Liver (tissue), 9 donors: ENCODE data around the gene TPSD1. TPM values are rescaled to one million over a fixed set of nuclear protein-coding genes. Genes with fewer than 3 reads are reported as not detected.

Experiments used
- DNase-seq: peaks from one replicate; pipeline ENCODE4 v3.0.0-alpha.2; 2017; ENCODE audit warnings: low spot score
- H3K27ac ChIP-seq, 2 donors: one replicate each; pipeline ENCODE4 v1.7.0; 2013; ENCODE audit warnings: inconsistent platforms in 2 of 2, low read length in 2 of 2, control low read depth in 1 of 2, low read depth in 1 of 2, mild to moderate bottlenecking in 1 of 2
- H3K27me3 ChIP-seq, 4 donors: one replicate each; pipeline versions ENCODE4 v1.6.1 to v1.7.0; 2013; ENCODE audit warnings: low read length in 3 of 4, inconsistent platforms in 1 of 4, mild to moderate bottlenecking in 1 of 4, moderate library complexity in 1 of 4; ENCODE audit not compliant: control insufficient read depth in 4 of 4, insufficient read depth in 4 of 4
- H3K36me3 ChIP-seq, 4 donors: one replicate each; pipeline versions ENCODE4 v1.6.1 to v1.7.0; 2013; ENCODE audit warnings: low read length in 3 of 4, mild to moderate bottlenecking in 3 of 4, low read depth in 1 of 4, moderate library complexity in 1 of 4; ENCODE audit not compliant: control insufficient read depth in 4 of 4, insufficient read depth in 3 of 4
- H3K4me1 ChIP-seq, 4 donors: one replicate each; pipeline versions ENCODE4 v1.6.1 to v1.7.0; 2013; ENCODE audit warnings: low read length in 3 of 4, mild to moderate bottlenecking in 3 of 4, moderate library complexity in 1 of 4; ENCODE audit not compliant: control insufficient read depth in 4 of 4, insufficient read depth in 4 of 4
- H3K4me3 ChIP-seq, 3 donors: one replicate each; pipeline versions ENCODE4 v1.6.1 to v1.7.0; 2013; ENCODE audit warnings: low read length in 3 of 3, control low read depth in 1 of 3, low read depth in 1 of 3, mild to moderate bottlenecking in 1 of 3
- H3K9ac ChIP-seq, 2 donors: one replicate each; pipeline ENCODE4 v1.7.0; 2013; ENCODE audit warnings: low read length in 2 of 2, mild to moderate bottlenecking in 2 of 2, moderate library complexity in 2 of 2, control low read depth in 1 of 2, low read depth in 1 of 2
- H3K9me3 ChIP-seq, 4 donors: one replicate each; pipeline versions ENCODE4 v1.6.1 to v1.7.0; 2013; ENCODE audit warnings: low read length in 3 of 4; ENCODE audit not compliant: control insufficient read depth in 4 of 4
- ATF3 ChIP-seq: IDR thresholded peaks from 2 replicates; pipeline ENCODE4 v1.6.1; 2016; ENCODE audit warnings: antibody characterized with exemption
- CTCF ChIP-seq: fragments of 150-350 bp; IDR thresholded peaks from 2 replicates; pipeline ENCODE4 v1.5.1; 2017; ENCODE audit warnings: improper control_type of control experiment, low read depth, low read length; ENCODE audit not compliant: missing input control
- EGR1 ChIP-seq, 2 donors: IDR thresholded peaks; 2 replicates each; pipeline ENCODE4 v1.6.1; 2016 to 2018; ENCODE audit warnings: antibody characterized with exemption in 2 of 2, low read depth in 2 of 2
- FOXA1 ChIP-seq: IDR thresholded peaks from 2 replicates; pipeline ENCODE4 v1.6.1; 2016; ENCODE audit warnings: antibody characterized with exemption
- FOXA2 ChIP-seq: IDR thresholded peaks from 2 replicates; pipeline ENCODE4 v1.6.1; 2016; ENCODE audit warnings: antibody characterized with exemption
- GABPA ChIP-seq, 2 donors: IDR thresholded peaks in 1 of 2; conservative IDR thresholded peaks in 1 of 2; 2 replicates each; pipeline ENCODE4 v1.6.1; 2016; ENCODE audit warnings: antibody characterized with exemption in 2 of 2, mild to moderate bottlenecking in 1 of 2, moderate library complexity in 1 of 2
- HNF4A ChIP-seq, 2 donors: conservative IDR thresholded peaks; 2 replicates each; pipeline ENCODE4 v1.6.1; 2016; ENCODE audit warnings: antibody characterized with exemption in 2 of 2, mild to moderate bottlenecking in 2 of 2
- HNF4G ChIP-seq: IDR thresholded peaks from 2 replicates; pipeline ENCODE4 v1.6.1; 2016; ENCODE audit warnings: antibody characterized with exemption
- JUND ChIP-seq, 2 donors: IDR thresholded peaks; 2 replicates each; pipeline ENCODE4 v1.6.1; 2016; ENCODE audit warnings: antibody characterized with exemption in 2 of 2
- MAX ChIP-seq: IDR thresholded peaks from 2 replicates; pipeline ENCODE4 v1.6.1; 2016; ENCODE audit warnings: antibody characterized with exemption
- NR2F2 ChIP-seq: IDR thresholded peaks from 2 replicates; pipeline ENCODE4 v1.6.1; 2016; ENCODE audit warnings: antibody characterized with exemption
- RAD21 ChIP-seq, 2 donors: IDR thresholded peaks; 2 replicates each; pipeline ENCODE4 v1.6.1; 2016; ENCODE audit warnings: antibody characterized with exemption in 2 of 2, mild to moderate bottlenecking in 2 of 2
- REST ChIP-seq: IDR thresholded peaks from 2 replicates; pipeline ENCODE4 v1.6.1; 2016; ENCODE audit warnings: antibody characterized with exemption, mild to moderate bottlenecking
- RXRA ChIP-seq, 2 donors: IDR thresholded peaks; 2 replicates each; pipeline ENCODE4 v1.6.1; 2017 to 2018; ENCODE audit warnings: antibody characterized with exemption in 2 of 2, mild to moderate bottlenecking in 1 of 2
- SP1 ChIP-seq: IDR thresholded peaks from 2 replicates; pipeline ENCODE4 v1.6.1; 2018; ENCODE audit warnings: antibody characterized with exemption, mild to moderate bottlenecking
- TAF1 ChIP-seq: conservative IDR thresholded peaks from 2 replicates; pipeline ENCODE4 v1.6.1; 2016; ENCODE audit warnings: antibody characterized with exemption, mild to moderate bottlenecking
- YY1 ChIP-seq: IDR thresholded peaks from 2 replicates; pipeline ENCODE4 v1.6.1; 2016; ENCODE audit warnings: antibody characterized with exemption, mild to moderate bottlenecking
- ZBTB33 ChIP-seq: IDR thresholded peaks from 2 replicates; pipeline ENCODE4 v1.6.1; 2016; ENCODE audit warnings: antibody characterized with exemption
- WGBS: extraction: QIAGEN DNeasy Blood & Tissue Kit; methylation state at CpG from one replicate; pipeline ENCODE4 v1.1.7; 2013; 5-methylcytosine and 5-hydroxymethylcytosine counted together
- polyA plus RNA-seq, 2 donors: library from polyadenylated mRNA; stranded (reverse) in 1 of 2; unstranded in 1 of 2; fragments of 200-250 nt in 1 of 2; fragments of >200 nt in 1 of 2; fragmentation: Nextera tagmentation in 1 of 2; extraction: Ambion mirVana in 1 of 2; gene quantifications; one replicate each; pipeline versions ENCODE4 v1.2.1 to v1.2.3, GENCODE V29; 2013 to 2015
- total RNA-seq, 2 donors: library from RNA; depleted of rRNA; stranded (reverse); fragments of >200 nt; gene quantifications; one replicate each; pipeline ENCODE4 v1.2.3, GENCODE V29; 2014
- donor health status: healthy.
- donor health status: healthy.
- donor health status: healthy.
- donor health status: healthy.
- donor health status: healthy.

The TPSD1 gene
- total and polyA plus RNA-seq, 4 donors = 0.28 to 0.40 TPM; not detected in 2

GRCh38 chr16:1276580-1276878 is 20.7 kb downstream of the TPSD1 start:
- TF ChIP-seq GABPA (IDR thresholded peaks at IDR 0.05 in 1 of 2, conservative IDR thresholded peaks at IDR 0.05 in 1 of 2) (no peak), NR2F2 (no peak), HNF4G (no peak), JUND (IDR thresholded peaks at IDR 0.05) (no peak), ATF3 (no peak), CTCF (no peak), TAF1 (no peak), ZBTB33 (no peak), RAD21 (IDR thresholded peaks at IDR 0.05) (no peak), FOXA1 (no peak), RXRA (IDR thresholded peaks at IDR 0.05) (no peak), REST (no peak), HNF4A (conservative IDR thresholded peaks at IDR 0.05) (no peak)
- Histone ChIP-seq H3K4me1 (no peaks in the 10 kb centered on the region), H3K27me3 (peaks cover 0 to 3% (median 0%) of the 10 kb centered on the region in 4 donors), H3K9me3 (no peaks in the 10 kb centered on the region), H3K27ac (no peak overlapping the region), H3K36me3 (no peaks in the 10 kb centered on the region), H3K9ac (no peak overlapping the region), H3K4me3 (no peak overlapping the region)
- DNase-seq = no peak
- 79% methylated on average over 14 of the region's 14 CpGs for WGBS

- no peak overlapping the region for H3K27ac ChIP-seq
- no peaks in the 10 kb centered on the region for H3K4me1 ChIP-seq
- H3K9me3 ChIP-seq = no peaks in the 10 kb centered on the region
- no peak for DNase-seq
- no peak overlapping the region for H3K4me3 ChIP-seq
- peaks cover 0 to 3% (median 0%) of the 10 kb centered on the region in 4 donors for H3K27me3 ChIP-seq
- no peak overlapping the region for H3K9ac ChIP-seq
- H3K36me3 ChIP-seq = no peaks in the 10 kb centered on the region
- 73% methylated on average over 19 of the region's 19 CpGs for WGBS
- TF ChIP-seq YY1 (no peak), EGR1 (IDR thresholded peaks at IDR 0.05; ENCODE audit: low read depth in 2 of 2) (no peak), RXRA (IDR thresholded peaks at IDR 0.05) (no peak), JUND (IDR thresholded peaks at IDR 0.05) (no peak), TAF1 (no peak), ZBTB33 (no peak), RAD21 (IDR thresholded peaks at IDR 0.05) (no peak), GABPA (IDR thresholded peaks at IDR 0.05 in 1 of 2, conservative IDR thresholded peaks at IDR 0.05 in 1 of 2) (no peak), HNF4G (no peak), MAX (no peak), ATF3 (no peak), SP1 (no peak), FOXA2 (no peak), HNF4A (conservative IDR thresholded peaks at IDR 0.05) (no peak), CTCF (no peak)
Observed at GRCh38 chr16:1277151-1277598, 21.3 kb downstream of the TPSD1 start.
